MM.1S (cell line): ENCODE data around the gene ARPC1A.

Experiments
- DNase-seq: peaks from one replicate; pipeline ENCODE4 v3.0.0-alpha.2; 2015
- H2AFZ ChIP-seq: fragments of 300-600 bp; sonication (generic); 2 replicates; pipeline ENCODE4 v1.6.0; 2016; ENCODE audit warnings: antibody characterized with exemption, low read length
- H3F3A ChIP-seq: fragments of 300-600 bp; sonication (generic); 2 replicates; pipeline ENCODE4 v1.6.1; 2016; ENCODE audit warnings: mild to moderate bottlenecking, antibody characterized with exemption, low read length, moderate library complexity, mixed read lengths; ENCODE audit not compliant: insufficient read depth
- H3K27ac ChIP-seq: fragments of 300-600 bp; sonication (generic); 2 replicates; pipeline ENCODE4 v1.5.1; 2016; ENCODE audit warnings: mild to moderate bottlenecking, low read length
- H3K27me3 ChIP-seq: fragments of 300-600 bp; sonication (generic); replicated peaks from 2 replicates; pipeline ENCODE4 v1.6.0; 2016; ENCODE audit warnings: low read length; ENCODE audit not compliant: insufficient read depth
- H3K36me3 ChIP-seq: fragments of 300-600 bp; sonication (generic); replicated peaks from 2 replicates; pipeline ENCODE4 v1.6.1; 2016; ENCODE audit warnings: mild to moderate bottlenecking, low read length, mixed read lengths; ENCODE audit not compliant: insufficient read depth
- H3K4me1 ChIP-seq: fragments of 300-600 bp; sonication (generic); 2 replicates; pipeline ENCODE4 v1.6.1; 2016; ENCODE audit warnings: low read length, mixed read lengths
- H3K4me2 ChIP-seq: fragments of 300-600 bp; sonication (generic); 2 replicates; pipeline ENCODE4 v1.6.0; 2016; ENCODE audit warnings: low read depth, low read length
- H3K4me3 ChIP-seq: fragments of 300-600 bp; sonication (generic); 2 replicates; pipeline ENCODE4 v1.5.1; 2016; ENCODE audit warnings: low read length, mixed read lengths
- H3K79me2 ChIP-seq: fragments of 300-600 bp; sonication (generic); 2 replicates; pipeline ENCODE4 v1.6.1; 2016; ENCODE audit warnings: mixed run types, low read length, mixed read lengths
- H3K9ac ChIP-seq: fragments of 300-600 bp; sonication (generic); 2 replicates; pipeline ENCODE4 v1.6.1; 2016; ENCODE audit warnings: low read length, mixed read lengths
- H3K9me2 ChIP-seq: fragments of 300-600 bp; sonication (generic); replicated peaks from 2 replicates; pipeline ENCODE4 v1.6.1; 2016; ENCODE audit warnings: mild to moderate bottlenecking, low read length, mixed read lengths; ENCODE audit not compliant: insufficient read depth
- H3K9me3 ChIP-seq: fragments of 300-600 bp; sonication (generic); replicated peaks from 2 replicates; pipeline ENCODE4 v1.6.1; 2016; ENCODE audit warnings: mild to moderate bottlenecking, low read length, mixed read lengths; ENCODE audit not compliant: insufficient read depth
- H4K20me1 ChIP-seq: fragments of 300-600 bp; sonication (generic); 2 replicates; pipeline ENCODE4 v1.6.1; 2016; ENCODE audit warnings: mild to moderate bottlenecking, low read length, moderate library complexity, mixed read lengths; ENCODE audit not compliant: insufficient read depth
- CTCF ChIP-seq: fragments of 300-600 bp; sonication (generic); IDR thresholded peaks from 2 replicates; pipeline ENCODE4 v1.5.1; 2016; ENCODE audit warnings: antibody characterized with exemption, low read length, mixed read lengths
- EZH2 ChIP-seq: fragments of 300-600 bp; sonication (generic); optimal IDR thresholded peaks from 2 replicates; pipeline ENCODE3; 2017; ENCODE audit warnings: low read depth, mild to moderate bottlenecking, antibody characterized with exemption, low read length, mixed read lengths
- EZH2phosphoT487 ChIP-seq: fragments of 300-600 bp; sonication (generic); IDR thresholded peaks from 2 replicates; pipeline ENCODE4 v1.6.1; 2018; ENCODE audit warnings: antibody characterized with exemption, low read length

The ARPC1A gene

DNA sequence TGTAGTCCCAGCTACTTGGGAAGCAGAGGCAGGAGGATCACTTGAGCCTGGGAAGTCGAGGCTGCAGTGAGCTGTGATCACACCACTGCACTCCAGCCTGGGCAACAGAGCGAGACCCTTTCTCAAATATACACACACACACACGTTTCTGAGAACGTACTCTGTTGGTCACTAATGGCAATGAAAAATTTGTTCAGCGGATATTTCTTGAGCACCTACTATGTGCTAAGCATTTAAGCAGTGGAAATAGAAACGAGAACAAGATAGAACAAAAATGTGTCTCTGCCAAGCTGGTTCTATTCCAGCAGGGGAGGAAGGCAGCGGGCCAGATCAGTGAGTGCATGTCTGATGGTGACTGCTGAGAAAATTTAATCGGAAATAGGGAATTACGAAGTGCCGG, 57.5 kb downstream of the ARPC1A start:
- Histone ChIP-seq H3F3A (peaks cover 25% of the 10 kb centered on the region), H3K4me3 (no peak overlapping the region)

DNA sequence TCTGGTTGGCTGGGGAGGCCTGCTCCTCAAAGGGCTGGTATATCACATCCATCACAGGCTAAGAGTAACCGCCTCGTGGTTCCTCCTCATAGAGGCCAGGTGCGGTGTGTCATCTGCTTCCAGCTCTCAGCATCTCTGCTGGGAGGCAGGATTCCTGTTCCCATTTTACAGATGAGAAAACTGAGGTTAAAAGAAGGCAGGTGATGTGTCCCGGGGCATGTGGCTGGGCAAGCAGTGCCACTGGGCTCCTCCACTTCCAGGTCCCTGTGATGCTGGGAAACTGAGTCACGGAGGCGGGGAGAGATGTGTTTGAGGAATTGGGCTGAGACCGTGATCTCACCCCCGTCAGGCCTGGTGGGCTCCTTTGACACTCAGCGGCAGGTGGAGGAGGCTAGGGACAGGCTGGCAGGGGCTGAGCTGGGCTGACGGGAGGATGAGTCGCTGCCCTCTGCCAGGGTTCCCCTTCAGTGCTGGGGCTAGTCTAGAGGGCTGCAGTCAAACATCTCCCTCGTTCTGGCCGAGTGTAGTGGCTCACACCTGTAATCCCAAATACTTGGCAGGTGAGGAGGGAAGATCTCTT, 58.2 kb downstream of the ARPC1A start:
- Histone ChIP-seq H3K27me3 (no peaks in the 10 kb centered on the region), H3K4me1 (peaks cover 25% of the 10 kb centered on the region), H3K36me3 (no peaks in the 10 kb centered on the region), H3F3A (peaks cover 19% of the 10 kb centered on the region), H3K27ac (no peak overlapping the region), H3K9me3 (no peaks in the 10 kb centered on the region), H2AFZ (no peak overlapping the region), H3K4me2 (no peak overlapping the region), H4K20me1 (no peaks in the 10 kb centered on the region), H3K9me2 (no peaks in the 10 kb centered on the region), H3K79me2 (peaks cover 44% of the 10 kb centered on the region), H3K9ac (no peak overlapping the region), H3K4me3 (no peak overlapping the region)
- DNase-seq, result no peak
- no peak for TF ChIP-seq EZH2
- TF ChIP-seq EZH2phosphoT487, result no peak
- no peak for TF ChIP-seq CTCF

More for the DNA sequence above, 57.5 kb downstream of the ARPC1A start:
- no peak overlapping the region for H3K9ac ChIP-seq
- no peak overlapping the region for H3K4me2 ChIP-seq
- H3K27me3 ChIP-seq, result no peaks in the 10 kb centered on the region
- peaks cover 25% of the 10 kb centered on the region for H3K4me1 ChIP-seq
- no peaks in the 10 kb centered on the region for H4K20me1 ChIP-seq
- no peak for TF ChIP-seq CTCF
- no peak for TF ChIP-seq EZH2phosphoT487
- TF ChIP-seq EZH2, result no peak
- H3K27ac ChIP-seq, result no peak overlapping the region
- no peak overlapping the region for H2AFZ ChIP-seq
- H3K9me2 ChIP-seq, result no peaks in the 10 kb centered on the region
- DNase-seq, result no peak
- H3K36me3 ChIP-seq, result no peaks in the 10 kb centered on the region; the same call in 1 of the 2 replicates
- no peaks in the 10 kb centered on the region for H3K9me3 ChIP-seq
- H3K79me2 ChIP-seq, result peaks cover 44% of the 10 kb centered on the region

DNA sequence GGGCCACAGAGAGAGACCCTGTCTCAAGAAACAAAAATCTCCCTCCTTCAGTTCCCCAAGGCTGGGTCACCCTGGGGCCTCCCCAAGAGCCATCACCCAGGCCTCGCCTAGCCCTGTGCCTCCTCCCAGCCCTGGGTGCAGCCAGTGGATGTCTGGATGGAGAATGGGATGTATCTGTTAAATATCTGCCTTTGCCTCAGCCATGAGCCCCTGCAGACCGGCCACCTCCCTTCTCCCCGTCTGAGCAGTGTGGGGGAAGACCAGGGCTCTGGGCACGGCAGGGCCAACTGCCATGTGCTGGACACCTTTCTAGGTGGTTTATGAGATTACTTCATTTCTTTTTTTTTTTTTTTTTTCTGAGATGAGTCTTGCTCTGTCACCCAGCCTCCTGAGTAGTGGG, 58.8 kb downstream of the ARPC1A start:
- no peaks in the 10 kb centered on the region for H3K36me3 ChIP-seq
- no peak overlapping the region for H3K27ac ChIP-seq
- H3K4me2 ChIP-seq, result no peak overlapping the region

More for the DNA sequence above, 58.8 kb downstream of the ARPC1A start:
- Histone ChIP-seq H2AFZ (no peak overlapping the region), H3K9me3 (no peaks in the 10 kb centered on the region), H3K27me3 (no peaks in the 10 kb centered on the region), H3K4me3 (no peak overlapping the region), H3K9me2 (no peaks in the 10 kb centered on the region), H3K9ac (no peak overlapping the region), H3F3A (peaks cover 13% of the 10 kb centered on the region), H4K20me1 (no peaks in the 10 kb centered on the region), H3K79me2 (peaks cover 44% of the 10 kb centered on the region), H3K4me1 (peaks cover 19% of the 10 kb centered on the region)
- TF ChIP-seq EZH2, result no peak
- no peak for TF ChIP-seq EZH2phosphoT487
- no peak for TF ChIP-seq CTCF
- DNase-seq, result no peak
